SHP77 (cell line): ENCODE data around the gene AGPAT1.

Experiments used
- DNase-seq, 2 experiments: peaks; one replicate each; lab custom pipeline; 2025; lab: John Stamatoyannopoulos, UW

AGPAT1 gene

GRCh38 chr6:32168807-32169591 is 6.9 kb downstream of the AGPAT1 start:
- no peak for DNase-seq

DNA sequence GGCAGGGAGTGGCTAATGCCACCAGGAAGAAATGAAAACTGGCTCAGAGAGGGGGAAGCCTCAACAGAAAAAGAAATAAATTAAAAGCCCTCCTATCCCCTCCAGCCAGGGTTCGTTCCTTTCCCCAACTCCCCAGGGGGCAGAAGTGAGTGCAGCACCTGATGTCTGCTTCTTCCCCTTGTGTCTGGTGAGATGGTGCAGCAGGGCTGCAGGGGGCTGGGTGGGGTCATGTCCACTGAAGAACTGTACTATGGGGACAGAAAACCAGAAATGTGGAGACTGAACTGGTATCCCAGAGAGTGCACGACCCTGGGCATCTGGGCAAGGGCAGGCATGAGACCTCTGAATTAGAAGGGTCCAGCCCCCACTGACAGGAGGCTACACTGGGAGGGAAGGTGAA is 7.5 kb downstream of the AGPAT1 start:
- no peak for DNase-seq

DNA sequence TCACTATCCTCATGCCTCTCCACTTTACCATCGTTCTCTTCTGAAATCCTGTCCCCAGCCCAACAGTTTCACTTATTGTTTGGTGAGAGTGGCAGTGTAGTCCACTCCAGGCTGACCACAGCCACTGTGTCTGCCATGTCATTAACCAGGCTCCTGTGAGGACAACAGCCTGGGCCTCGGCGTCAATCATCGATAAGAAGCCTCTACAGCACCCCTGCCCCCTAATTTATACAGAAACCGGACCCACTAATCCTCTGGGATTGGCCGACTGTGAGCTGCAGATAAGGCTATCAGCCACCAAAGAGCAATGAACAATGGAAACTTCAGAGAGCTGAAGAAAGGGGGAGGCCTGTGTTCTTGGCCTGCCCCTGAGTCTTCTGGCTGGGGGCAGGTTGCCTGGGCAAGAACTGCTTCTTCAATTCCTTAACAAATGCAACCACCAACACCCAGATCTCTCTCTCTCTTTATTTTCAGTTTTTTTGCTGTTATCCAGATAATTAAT is 8.1 kb downstream of the AGPAT1 start:
- DNase-seq: no peak

- no peak for DNase-seq
Measured at GRCh38 chr6:32167154-32167760, 8.6 kb downstream of the AGPAT1 start.

DNA sequence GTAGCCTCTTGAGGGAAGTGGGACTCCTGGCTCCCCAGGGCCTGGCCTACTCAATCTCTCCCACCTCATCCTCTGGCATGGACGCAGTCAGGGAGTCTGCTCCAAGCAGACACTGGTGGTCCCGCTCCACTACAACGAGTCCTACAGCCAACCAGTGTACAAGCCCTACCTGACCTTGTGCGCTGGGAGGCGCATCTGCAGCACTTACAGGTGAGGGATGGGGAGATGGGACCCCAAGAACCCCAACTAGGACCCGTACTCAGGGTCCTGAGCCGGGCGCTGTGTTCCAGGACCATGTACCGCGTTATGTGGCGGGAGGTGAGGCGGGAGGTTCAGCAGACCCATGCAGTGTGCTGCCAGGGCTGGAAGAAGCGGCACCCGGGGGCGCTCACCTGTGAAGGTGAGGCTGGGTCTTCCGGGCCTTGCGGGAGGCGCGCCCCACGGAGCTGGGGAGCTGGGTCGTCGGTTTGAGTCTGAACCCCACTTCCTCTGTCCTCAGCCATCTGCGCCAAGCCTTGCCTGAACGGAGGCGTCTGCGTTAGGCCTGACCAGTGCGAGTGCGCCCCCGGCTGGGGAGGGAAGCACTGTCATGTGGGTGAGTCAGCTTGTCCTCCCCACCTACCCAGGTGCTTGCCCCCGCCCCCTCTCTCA is 9.3 kb downstream of the AGPAT1 start:
- DNase-seq: no peak

GRCh38 chr6:32164295-32164694 is 11.6 kb downstream of the AGPAT1 start, which contains the start of gene EGFL8:
Gene EGFL8 (plus strand): TSS chr6:32164595. CDS start chr6:32166166, 1,571 bp downstream.
- no peak for DNase-seq

DNA sequence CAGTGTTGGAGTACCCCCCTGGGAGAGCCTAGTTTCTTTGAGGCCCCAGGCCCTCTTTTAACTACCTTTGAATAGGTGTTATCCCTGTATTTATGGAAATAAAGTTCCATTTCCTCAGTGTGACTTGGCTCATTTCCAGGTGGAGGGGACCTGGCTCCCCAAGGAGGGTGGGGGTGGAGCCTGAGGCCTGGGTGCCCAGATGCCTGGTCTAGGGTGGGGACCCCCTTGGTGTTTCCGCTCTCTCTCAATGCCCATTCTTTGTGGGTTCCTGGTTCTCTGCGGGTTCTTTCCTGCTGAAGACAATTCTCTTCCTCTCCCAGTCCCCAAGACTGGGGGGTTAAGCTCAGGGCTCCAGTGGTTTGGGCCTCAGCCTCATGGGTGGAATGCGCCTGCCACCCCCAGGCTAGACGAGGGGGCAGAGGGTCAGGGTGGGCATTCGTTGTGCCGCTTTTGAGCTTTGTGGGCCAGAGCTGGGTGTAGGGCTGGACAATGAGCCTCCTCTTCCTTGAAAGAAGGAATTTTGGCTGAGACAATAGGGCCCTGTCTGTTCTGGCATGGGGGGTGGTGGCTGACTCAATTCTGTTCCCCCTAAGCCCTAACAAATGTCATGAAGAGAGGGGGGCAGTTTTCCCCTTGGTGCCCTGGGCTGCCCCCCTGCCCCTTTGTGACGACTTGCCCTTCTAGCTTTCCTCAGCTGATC is 12.2 kb downstream of the AGPAT1 start:
- no peak for DNase-seq

DNA sequence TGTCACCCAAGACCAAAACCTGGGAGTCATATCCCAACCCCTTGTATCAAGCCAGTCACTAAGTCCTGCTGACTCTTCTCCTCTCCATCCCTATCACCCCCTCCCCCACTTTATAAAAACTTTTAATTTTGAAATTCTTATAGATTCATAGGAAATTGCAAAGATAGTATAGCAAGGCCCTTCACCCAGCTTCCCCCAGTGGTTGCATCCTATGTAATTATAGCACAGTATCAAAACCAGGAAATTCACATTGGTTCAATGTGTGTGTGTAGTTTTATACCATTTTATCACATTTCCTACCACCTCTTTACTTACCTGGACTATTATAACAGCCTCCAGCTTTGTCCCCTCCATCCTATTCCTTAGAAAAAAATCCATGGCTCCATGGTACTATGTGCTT is 17.8 kb downstream of the AGPAT1 start:
- no peak for DNase-seq

DNA sequence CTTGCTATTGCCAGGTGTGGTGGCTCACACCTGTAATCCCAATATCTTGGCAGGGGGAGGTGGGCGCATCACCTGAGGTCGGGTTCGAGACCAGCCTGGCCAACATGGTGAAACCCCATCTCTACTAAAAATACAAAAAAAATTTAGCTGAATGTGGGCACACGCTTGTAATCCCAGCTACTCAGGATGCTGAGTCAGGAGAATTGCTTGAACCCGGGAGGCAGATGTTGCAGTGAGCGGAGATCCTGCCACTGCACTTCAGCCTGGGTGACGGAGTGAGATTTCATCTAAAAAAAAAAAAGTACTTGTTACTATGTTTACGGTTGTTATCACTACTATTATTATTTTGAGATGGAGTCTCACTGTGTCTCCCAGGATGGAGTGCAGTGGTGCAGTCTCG is 19.0 kb downstream of the AGPAT1 start:
- DNase-seq: no peak

GRCh38 chr6:32154514-32155161 is 21.2 kb downstream of the AGPAT1 start:
- peak; percentile 68 to 82 for DNase-seq

GRCh38 chr6:32153564-32154513 is 22.0 kb downstream of the AGPAT1 start, which contains the start of gene PPT2:
Gene PPT2 (plus strand): TSS chr6:32154141. CDS start chr6:32154595, 454 bp downstream.
- peak; percentile 91 to 92 for DNase-seq

DNA sequence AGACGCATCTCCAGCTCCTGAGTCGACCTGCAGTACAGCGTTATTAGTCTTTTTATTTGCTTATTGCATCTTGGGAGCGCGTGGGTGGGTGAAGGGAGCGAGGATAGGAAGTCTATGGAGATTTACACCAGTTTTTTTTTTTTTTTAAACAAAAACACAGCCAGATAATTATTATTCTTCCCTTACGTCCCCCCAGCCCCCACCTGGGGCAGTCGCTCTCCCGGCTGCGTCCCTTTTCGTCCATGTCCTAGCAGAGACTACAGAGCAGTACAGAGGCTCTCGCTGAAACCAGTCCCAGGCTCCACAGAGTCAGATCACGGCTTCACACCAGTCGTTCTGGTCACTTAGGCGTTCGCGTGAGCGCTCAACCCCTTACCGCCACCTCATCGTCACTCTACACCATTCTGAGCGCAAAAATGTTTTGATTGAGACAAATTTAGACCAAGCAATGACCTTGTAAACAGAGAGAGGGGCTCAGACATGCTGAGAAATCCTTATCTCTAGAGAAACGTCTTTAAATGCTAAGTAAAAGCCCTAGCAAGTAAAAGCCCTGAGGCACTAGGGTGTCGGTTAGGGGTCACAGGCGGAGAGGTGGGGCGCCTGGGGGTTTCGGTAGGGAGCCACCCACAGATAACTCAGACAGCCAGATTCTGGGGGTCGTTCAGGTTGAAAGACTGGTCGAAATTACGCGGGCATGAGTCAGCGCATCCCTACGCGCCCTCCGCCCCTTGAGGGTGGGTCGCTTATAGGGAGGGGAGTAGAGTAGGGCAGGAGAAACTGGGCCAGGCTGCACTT is 22.9 kb downstream of the AGPAT1 start:
- DNase-seq: peak; percentile 26 to 48

- no peak for DNase-seq
Measured at GRCh38 chr6:32151863-32152768, 23.8 kb downstream of the AGPAT1 start, which contains the start of gene PRRT1. Gene PRRT1 (minus strand): TSS chr6:32151939. CDS start chr6:32151827, 112 bp downstream.

DNA sequence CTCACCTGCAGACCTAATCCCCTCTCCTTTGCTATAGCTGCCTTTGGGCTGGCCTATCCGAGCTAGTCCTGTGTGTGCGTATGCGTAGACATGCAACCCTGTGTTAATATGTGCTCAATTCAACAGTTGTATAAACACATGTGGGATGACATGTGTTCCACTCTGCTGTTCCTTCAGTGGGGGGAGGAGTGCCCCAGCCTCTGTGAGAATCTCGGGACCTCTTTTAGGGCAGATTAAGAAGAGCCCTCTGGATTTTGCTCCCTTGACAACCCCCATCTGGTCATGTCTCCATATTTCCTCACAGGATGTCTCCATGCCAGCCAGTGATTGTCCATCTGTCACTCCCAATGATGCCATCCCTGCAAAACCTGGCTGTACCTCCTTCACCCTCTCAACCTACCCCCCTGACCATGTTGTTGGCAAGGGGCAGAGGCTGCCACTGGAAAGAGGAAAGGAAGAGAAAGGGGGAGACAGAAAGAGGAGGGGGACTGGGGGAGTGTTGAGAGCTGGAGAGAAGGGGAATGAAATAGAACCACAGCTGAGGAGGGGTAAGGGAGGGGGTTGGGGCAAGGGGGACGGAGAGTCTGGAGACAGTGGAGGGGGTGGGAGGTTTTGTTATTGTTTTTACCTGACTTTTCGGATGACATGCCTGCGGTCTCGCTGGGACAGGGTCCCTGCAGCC is 24.6 kb downstream of the AGPAT1 start:
- no peak for DNase-seq

- no peak for DNase-seq
Measured at GRCh38 chr6:32149932-32150870, 25.7 kb downstream of the AGPAT1 start.

- DNase-seq: no peak
Measured at GRCh38 chr6:32149092-32149755, 26.7 kb downstream of the AGPAT1 start.
